Raji (cell line): ENCODE results near the gene DHFR2.

Experiments used
- POLR2A ChIP-seq: IDR thresholded peaks from 2 replicates; pipeline ENCODE4 v1.6.1; 2011; ENCODE audit warnings: low read depth, low read length, control low read depth; ENCODE audit not compliant: insufficient read depth

DHFR2 gene

DNA sequence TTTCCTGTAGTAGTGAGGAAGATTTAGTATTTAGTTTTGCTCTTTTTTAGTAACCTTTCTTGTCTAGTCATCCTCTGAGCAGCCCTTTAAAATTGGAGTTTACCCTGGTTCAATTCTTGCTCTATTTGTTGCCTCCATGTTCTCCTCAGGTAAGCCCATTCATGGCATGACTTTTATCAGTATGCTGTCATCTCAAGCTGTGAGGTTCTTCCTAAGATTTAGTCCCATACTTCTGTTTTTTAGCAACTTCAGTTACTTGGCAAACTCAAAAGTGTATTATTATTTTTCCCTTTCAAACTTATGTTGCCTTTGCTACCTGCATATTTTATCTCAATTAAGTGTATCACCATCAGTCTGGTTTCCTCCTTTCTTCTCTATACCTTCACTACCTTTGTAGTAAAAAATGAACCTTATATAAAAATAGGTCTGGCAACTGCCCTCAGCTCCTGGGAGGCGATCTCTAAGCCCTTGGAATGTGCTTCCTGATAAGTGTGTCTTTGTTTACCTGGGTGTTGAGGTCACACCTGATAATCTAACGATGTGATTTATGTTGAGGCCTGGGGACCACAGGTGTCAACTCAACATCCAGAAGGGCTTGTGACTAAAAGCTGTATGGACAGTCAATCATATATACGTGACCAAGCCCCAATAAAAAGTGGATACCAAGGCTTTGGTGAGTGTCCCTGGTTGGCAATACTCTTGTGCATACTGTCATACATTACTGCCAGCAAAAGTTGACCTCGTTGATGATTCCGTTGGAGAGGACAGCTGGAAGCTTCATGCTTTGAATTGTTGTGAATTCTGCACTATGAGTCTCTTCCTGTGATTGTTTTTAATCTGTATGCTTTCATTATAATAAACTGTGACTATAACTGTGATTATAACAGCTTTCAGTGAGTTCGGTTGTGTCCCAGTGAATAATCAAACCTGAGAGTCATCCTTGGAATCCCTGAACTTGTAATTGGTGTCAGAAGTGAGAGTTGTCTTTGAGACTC, 4.1 kb upstream of the DHFR2 start:
- TF ChIP-seq POLR2A = no peak

- no peak for TF ChIP-seq POLR2A
Measured at GRCh38 chr3:94065819-94066480, 3.2 kb upstream of the DHFR2 start.

GRCh38 chr3:94065122-94065521, 2.4 kb upstream of the DHFR2 start:
- TF ChIP-seq POLR2A = no peak

DNA sequence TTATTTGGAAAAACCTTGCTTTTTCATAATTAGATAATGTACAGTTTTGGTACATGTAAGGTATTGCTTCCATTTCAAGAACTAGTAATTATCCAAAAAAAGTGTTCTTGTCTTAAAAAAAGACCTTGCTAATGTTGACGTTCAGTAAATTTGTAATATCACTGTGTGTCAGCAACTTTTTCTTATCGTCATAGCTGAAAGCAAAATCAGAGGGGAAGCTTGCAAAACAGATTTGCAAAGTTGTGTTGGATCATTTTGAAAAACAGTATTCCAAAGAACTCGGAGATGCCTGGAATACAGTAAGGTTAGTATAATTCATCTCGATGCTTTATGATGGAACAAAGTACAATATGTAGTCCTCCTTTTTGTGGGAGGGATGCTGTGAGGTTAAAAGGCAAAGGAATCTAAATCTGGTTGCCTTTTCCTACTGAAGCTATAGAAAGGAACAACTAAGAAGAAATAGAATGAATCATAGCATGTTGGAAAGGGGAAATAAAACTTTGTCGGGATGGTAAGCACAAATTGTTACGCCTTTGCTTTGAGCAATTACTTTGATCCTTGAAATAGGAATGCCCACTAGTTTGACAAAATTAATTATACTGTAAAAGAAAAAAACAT, 1.6 kb upstream of the DHFR2 start:
- no peak for TF ChIP-seq POLR2A

DNA sequence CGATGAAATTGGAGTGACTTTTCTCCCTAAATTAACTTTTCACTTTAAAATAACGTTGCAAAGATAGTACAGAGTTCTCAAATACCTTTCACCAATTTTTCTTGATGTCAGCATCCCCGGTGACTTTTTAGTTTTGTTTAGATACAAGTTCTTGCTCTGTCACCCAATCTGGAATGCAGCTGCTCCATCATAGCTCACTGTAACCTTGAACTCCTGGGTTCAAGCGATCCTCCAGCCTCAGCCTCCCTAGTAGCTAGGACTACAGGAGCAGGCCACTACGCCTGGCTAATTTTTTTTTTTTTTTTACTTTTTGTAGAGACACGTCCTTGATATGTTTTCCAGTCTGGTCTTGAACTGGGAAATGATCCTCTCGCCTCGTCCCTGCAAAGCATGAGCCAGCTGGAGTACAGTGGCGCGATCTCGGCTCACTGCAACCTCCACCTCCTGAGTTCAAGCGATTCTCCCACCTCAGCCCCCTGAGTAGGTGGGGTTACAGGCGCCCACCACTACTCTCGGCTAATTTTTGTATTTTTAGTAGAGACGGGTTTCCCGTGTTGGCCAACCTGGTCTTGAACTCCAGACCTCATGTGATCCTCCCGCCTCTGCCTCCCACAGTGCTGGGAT, 892 bp upstream of the DHFR2 start:
- TF ChIP-seq POLR2A = no peak

GRCh38 chr3:94061297-94061696, 1.4 kb downstream of the DHFR2 start:
- no peak for TF ChIP-seq POLR2A

GRCh38 chr3:94050546-94050945, 12.2 kb downstream of the DHFR2 start:
- TF ChIP-seq POLR2A = no peak

DNA sequence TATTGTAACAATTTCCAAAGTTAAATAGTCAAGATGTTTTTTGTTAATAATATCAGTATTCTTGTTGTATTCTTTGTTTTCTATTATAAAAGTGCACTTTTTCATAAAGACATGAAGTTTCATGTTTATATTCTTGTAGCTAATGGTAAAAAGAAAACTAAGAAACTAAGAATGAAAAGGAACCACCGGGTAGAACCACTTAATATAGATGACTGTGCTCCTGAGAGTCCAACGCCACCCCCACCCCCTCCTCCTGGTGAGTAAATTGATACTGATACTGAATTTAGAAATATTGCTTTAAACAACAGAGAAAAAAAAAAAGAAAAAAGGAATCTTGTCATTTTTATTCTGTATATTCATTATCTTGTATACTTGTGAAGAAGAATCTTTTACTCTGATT, 13.4 kb downstream of the DHFR2 start:
- TF ChIP-seq POLR2A = no peak

- no peak for TF ChIP-seq POLR2A
Measured at GRCh38 chr3:94046533-94046932, 16.2 kb downstream of the DHFR2 start.

DNA sequence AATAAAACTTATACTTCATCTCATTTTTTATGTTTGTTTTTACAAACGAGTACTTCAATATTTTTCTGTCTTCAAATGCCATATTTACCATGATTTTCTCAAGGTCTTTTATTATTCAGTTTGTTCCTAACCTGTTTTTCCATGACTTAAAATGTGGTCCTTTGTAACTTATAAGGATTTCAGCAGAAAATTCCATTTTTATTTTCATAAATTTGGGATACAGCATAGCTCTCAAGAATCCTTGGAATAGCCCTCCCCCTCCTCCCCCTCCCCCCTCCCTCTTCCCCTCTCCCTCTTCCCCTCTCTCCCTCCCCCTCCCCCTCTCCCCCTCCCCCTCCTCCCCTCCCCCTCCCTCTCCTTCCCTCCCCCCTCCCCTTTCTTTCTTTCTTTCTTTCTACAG, 19.4 kb downstream of the DHFR2 start:
- TF ChIP-seq POLR2A = no peak

GRCh38 chr3:94036909-94037507, 25.7 kb downstream of the DHFR2 start:
- TF ChIP-seq POLR2A = no peak

DNA sequence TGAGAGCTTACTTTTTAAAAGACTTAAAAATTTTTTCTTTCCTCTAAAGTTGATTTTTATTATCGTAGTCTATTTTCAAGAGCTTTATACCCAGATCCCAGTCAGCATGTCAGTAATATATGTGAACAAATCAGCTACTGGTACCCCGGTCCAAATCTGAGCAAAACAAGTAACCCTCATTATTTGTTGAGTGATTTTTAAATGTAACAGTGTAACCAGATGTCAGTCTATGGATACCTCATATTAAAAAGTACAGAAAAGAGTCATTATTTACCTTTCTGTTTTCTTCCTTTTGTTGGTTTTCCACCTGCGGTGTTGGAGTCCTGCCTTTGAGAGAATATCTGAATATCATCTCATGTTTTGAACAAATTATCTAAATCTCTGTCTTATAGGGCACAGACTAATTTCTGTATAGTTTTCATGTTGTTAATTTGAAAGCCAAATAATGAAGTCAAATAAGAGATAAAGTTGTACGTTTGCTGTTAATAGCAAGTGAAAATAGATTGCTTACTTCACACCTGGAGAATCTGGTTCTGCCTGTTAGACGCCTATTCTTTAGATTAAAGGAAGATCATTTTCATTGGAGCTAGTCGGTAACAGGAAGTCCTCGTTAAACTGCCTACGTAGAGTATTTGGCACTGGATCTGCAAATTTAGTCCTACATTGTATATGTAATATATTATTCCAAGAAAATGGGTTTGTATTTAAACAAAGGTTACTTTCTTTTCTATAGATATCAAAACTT, 34.5 kb downstream of the DHFR2 start, which contains the start of gene STX19:
Gene STX19, minus strand, starts transcription at position 505 of the 745 bp plus-strand sequence. CDS start 13,328 bp downstream, outside the sequence.
- no peak for TF ChIP-seq POLR2A

GRCh38 chr3:94026623-94027022, 36.1 kb downstream of the DHFR2 start:
- no peak for TF ChIP-seq POLR2A

- TF ChIP-seq POLR2A = no peak
Measured at GRCh38 chr3:94024385-94024784, 38.3 kb downstream of the DHFR2 start.
